Hepatocyte (in vitro differentiated cells): ENCODE results near the gene ARMH2.

Source experiments
- EZH2 ChIP-seq: fragments of 200-600 bp; sonication (generic); IDR thresholded peaks from 2 replicates; pipeline ENCODE4 v1.6.1; 2016; ENCODE audit warnings: antibody characterized with exemption, mild to moderate bottlenecking, borderline replicate concordance
- TF ChIP-seq, protein P1 (sequence below): fragments of 200-600 bp; sonication (generic); IDR thresholded peaks from 2 replicates; pipeline ENCODE4 v1.5.1; 2016; ENCODE audit warnings: antibody characterized with exemption, mild to moderate bottlenecking; ENCODE audit not compliant: poor library complexity

DNA sequence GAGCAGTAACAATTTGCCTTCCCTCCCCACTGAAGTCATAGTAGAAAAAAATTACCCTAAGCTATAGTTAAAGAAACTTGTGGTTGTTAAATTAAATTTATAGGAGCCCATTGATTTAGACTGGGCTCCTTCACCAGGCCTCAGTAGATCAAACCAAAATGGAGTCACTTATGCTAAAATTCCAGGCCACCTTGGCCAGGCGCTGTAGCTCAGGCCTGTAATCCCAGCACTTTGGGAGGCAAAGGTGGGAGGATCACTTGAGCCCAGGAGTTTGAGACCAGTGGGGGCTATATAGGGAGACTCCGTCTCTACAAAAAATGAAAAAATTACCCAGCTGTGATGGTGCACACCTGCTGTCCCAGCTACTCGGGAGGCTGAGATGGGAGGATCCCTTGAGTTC, 39.0 kb downstream of the ARMH2 start:
- TF ChIP-seq, protein P1, sequence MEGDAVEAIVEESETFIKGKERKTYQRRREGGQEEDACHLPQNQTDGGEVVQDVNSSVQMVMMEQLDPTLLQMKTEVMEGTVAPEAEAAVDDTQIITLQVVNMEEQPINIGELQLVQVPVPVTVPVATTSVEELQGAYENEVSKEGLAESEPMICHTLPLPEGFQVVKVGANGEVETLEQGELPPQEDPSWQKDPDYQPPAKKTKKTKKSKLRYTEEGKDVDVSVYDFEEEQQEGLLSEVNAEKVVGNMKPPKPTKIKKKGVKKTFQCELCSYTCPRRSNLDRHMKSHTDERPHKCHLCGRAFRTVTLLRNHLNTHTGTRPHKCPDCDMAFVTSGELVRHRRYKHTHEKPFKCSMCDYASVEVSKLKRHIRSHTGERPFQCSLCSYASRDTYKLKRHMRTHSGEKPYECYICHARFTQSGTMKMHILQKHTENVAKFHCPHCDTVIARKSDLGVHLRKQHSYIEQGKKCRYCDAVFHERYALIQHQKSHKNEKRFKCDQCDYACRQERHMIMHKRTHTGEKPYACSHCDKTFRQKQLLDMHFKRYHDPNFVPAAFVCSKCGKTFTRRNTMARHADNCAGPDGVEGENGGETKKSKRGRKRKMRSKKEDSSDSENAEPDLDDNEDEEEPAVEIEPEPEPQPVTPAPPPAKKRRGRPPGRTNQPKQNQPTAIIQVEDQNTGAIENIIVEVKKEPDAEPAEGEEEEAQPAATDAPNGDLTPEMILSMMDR, result no peak
- TF ChIP-seq EZH2, result no peak
